HFF-Myc (cell line): ENCODE results near the gene MXD3.
"Not testable (repeated sequence)": the region's sequence is repeated elsewhere in the genome, so short reads cannot be mapped to it uniquely, and the experiment has no call there.

ENCODE experiments used
- DNase-seq: peaks from one replicate; pipeline ENCODE4 v3.0.0-alpha.2; 2011; ENCODE audit warnings: low read depth; ENCODE audit errors: extremely low read depth
- H3K4me3 ChIP-seq: replicated peaks from 2 replicates; pipeline ENCODE4 v1.5.1; 2011; ENCODE audit warnings: low read depth, mild to moderate bottlenecking, control low read depth, low read length
- CTCF ChIP-seq: IDR thresholded peaks from 2 replicates; pipeline ENCODE4 v1.5.1; 2012; ENCODE audit warnings: mild to moderate bottlenecking, low read depth, low read length, control low read depth; ENCODE audit errors: missing control alignments

MXD3 gene

GRCh38 chr5:177344891-177345290 is 33.2 kb upstream of the MXD3 start:
- no peak for TF ChIP-seq CTCF
- H3K4me3 ChIP-seq: no peak overlapping the region
- DNase-seq: no peak

- no peak for DNase-seq
- no peak for TF ChIP-seq CTCF
- no peak overlapping the region for H3K4me3 ChIP-seq
These were observed 32.1 kb upstream of the MXD3 start for GRCh38 chr5:177343777-177344176.

- DNase-seq, H3K4me3 ChIP-seq: not testable (repeated sequence)
These were observed 31.3 kb upstream of the MXD3 start for GRCh38 chr5:177343000-177343399.

GRCh38 chr5:177339107-177339638 is 27.5 kb upstream of the MXD3 start:
- no peak for DNase-seq
- no peak overlapping the region for H3K4me3 ChIP-seq
- no peak for TF ChIP-seq CTCF

GRCh38 chr5:177338251-177339106 is 26.8 kb upstream of the MXD3 start:
- no peak for DNase-seq
- no peak for TF ChIP-seq CTCF
- no peak overlapping the region for H3K4me3 ChIP-seq

GRCh38 chr5:177336603-177337494 is 25.2 kb upstream of the MXD3 start:
- DNase-seq: no peak
- H3K4me3 ChIP-seq: no peak overlapping the region
- no peak for TF ChIP-seq CTCF

GRCh38 chr5:177336112-177336511 is 24.4 kb upstream of the MXD3 start:
- no peak for DNase-seq
- H3K4me3 ChIP-seq: no peak overlapping the region
- TF ChIP-seq CTCF: peak; percentile 50
